Suppressor macrophage treated with lipopolysaccharide for 4 hours (primary cell): ENCODE results near the gene NOP16.

Experiments used
- DNase-seq: peaks from one replicate; pipeline ENCODE4 v3.0.0-alpha.2; 2020

Gene NOP16

DNA sequence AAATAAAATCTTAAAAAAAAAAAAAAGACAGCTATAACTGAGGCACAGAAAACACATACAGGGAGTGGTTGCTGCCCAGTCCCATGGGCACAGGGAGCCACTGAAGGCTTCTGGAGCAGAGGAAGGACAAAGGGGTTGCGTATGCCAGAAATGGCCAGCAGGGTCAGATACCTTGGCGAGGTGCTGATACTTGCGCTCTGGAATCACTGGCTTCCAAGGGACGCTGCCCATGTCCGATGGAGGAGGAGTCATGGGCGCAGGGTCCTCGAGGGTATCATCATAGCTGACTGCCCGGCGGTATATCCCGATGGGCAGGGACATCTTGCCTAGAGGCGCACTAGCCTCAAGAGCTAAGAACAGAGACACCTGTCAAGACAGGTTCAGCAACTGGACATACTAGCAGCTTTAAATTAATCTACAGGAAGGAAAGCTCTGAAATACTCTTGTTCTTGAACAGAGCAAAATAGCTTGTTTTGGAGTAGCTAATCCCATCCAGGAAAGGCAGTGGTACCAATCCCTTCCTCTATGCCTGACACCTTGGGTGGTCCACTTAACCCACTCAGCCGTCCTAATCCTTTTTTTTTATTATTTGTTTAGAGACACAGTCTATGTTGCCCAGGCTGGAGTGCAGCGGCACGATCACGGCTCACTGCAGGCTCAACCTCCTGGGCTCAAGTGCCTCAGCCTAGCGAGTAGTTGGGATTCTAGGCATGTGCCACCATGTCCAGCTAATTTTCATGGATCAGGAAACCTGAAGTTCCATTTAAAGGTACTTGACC is 32.8 kb downstream of the NOP16 start:
- no peak for DNase-seq

GRCh38 chr5:176353533-176353932 is 34.9 kb downstream of the NOP16 start:
- DNase-seq = no peak

- no peak for DNase-seq
Measured at GRCh38 chr5:176352116-176352878, 36.1 kb downstream of the NOP16 start.

DNA sequence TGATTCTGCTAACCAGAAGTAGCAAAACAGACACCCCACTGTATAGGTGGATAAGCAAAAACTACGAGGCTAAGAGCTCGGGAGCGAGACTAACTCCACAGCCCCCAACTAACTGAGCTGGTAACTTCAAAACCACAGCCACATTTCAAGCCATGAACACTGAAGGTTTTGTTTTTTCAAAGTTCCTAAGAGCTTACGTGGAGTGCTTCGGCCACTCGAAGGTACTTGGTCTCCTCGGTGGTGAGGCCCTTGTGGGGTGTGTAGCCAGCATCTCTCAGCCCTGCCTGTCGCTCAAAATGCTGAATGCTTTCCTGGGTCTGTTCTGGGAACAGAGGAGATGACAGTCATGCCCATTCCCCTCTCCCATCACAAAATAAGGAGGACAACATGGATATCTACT is 38.0 kb downstream of the NOP16 start:
- no peak for DNase-seq

DNA sequence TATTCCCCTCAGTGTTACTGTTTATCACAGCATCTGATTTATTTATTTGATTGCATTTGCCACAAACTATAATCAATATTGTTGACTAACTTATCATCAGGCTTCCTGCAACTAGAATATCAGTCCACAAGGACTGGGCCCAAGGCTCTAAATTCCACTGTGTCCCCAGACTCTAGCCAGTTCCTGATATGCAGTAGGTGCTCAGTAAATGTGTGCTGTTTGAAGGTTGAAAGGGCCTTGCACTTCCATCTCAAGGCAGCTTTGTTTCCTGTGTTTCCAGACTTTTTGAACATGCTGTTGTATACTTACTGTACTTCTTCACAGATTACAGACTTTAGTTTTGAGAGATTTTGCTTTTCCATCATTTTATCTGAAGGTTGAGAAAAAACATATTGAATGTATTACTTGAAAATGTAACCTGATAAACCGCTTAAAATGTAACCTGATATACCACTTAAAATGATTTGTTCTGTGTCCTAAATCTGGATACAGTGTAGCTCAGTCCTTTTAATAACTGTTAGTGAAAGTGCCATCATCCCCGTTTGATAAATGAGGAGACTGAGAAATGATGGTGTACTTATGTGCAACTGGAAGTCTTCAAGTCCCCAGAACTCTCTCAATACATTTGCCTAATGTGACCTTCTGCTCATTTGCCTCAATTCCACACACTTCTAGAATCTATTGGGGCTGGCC is 45.5 kb downstream of the NOP16 start:
- DNase-seq = no peak

GRCh38 chr5:176342158-176342483 is 46.3 kb downstream of the NOP16 start:
- DNase-seq = no peak

- DNase-seq = no peak
Measured at GRCh38 chr5:176341325-176342157, 46.9 kb downstream of the NOP16 start.

- no peak for DNase-seq
Measured at GRCh38 chr5:176339304-176339703, 49.1 kb downstream of the NOP16 start.

- DNase-seq = no peak
Measured at GRCh38 chr5:176337913-176338312, 50.5 kb downstream of the NOP16 start.

DNA sequence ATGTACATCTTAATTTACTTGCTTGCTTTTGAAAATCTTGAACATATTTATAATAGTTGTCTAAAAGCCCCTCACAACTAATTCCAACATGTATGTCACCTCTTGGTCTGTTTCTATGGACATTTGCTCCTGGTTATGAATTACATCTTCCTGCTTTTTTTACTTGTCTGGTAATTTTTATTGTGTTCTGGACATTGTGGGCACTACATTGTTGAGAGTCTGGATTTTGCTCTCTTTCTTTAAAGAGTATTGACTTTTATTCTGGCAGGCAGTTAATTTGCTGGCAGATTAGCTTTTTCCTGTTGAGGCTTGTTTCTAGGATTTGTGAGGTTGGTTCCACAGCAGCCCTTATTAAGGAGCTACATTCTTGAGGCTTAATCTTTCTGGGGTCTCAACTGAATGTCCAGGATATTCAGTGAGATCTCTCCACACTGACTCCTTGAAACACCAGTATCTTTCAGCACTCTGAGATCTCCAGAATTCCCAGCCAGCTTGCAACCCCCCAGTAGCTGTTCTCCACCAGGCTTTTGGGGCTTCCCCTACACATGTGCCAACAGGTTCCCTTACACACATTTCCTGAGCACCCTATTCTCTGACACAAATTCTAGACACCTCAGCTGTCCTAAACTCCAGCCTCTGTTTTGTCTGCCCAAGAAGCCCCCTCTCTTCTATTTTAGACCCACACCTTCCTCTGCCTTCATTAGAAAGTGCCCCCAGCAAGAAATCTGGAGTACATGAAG is 54.2 kb downstream of the NOP16 start:
- DNase-seq = no peak
